ENCODE results near the gene RHEB.

DNA sequence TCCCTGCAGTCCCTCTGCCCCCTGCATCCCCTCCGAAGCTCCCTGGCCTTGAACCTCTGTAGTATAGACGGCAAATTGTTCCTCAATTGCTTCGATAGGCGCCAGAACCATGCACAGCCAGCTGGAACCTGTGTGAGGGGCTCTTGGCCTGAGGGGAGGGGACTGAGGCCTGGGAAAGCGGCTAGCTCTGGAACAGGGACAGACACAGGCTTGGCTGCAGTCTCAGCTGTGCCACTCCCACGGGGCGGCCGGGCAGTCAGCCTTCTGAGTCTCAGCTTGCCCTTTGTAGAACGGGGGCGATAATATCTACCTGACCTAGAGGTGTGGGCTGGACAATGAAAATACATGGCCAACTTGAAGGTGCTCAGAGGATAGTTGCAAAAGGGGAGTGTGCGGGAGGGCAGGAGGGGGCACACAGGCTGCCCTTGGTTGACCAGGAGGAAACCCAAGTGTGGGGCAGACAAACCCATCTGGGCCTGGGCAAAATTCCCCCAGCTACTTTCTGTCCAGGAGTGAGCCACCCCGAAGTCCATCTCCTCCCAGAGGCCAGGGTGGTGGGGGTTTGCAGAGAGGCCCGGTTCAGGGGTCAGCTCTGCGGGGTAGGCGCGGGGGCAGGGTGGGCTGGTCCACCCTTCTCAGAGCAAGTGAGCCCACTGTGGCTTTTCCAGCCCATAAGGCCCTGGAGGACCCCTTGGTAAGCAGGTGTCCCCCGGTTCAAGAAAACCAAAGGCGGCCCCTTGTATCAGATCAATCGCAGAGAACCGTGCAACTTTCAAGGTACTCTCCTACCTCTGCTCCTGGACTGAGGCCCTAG is 84.4 kb downstream of the RHEB start:
- TF ChIP-seq, protein P1, sequence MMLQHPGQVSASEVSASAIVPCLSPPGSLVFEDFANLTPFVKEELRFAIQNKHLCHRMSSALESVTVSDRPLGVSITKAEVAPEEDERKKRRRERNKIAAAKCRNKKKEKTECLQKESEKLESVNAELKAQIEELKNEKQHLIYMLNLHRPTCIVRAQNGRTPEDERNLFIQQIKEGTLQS (CRISPR knock-in tag; IDR thresholded peaks at IDR 0.05) = no peak
- no peak for TF ChIP-seq POLR2A (IDR thresholded peaks at IDR 0.05; ENCODE audit: insufficient read depth in 1 of 2, low read depth in 2 of 2, low read length in 2 of 2)
- TF ChIP-seq, protein P2, sequence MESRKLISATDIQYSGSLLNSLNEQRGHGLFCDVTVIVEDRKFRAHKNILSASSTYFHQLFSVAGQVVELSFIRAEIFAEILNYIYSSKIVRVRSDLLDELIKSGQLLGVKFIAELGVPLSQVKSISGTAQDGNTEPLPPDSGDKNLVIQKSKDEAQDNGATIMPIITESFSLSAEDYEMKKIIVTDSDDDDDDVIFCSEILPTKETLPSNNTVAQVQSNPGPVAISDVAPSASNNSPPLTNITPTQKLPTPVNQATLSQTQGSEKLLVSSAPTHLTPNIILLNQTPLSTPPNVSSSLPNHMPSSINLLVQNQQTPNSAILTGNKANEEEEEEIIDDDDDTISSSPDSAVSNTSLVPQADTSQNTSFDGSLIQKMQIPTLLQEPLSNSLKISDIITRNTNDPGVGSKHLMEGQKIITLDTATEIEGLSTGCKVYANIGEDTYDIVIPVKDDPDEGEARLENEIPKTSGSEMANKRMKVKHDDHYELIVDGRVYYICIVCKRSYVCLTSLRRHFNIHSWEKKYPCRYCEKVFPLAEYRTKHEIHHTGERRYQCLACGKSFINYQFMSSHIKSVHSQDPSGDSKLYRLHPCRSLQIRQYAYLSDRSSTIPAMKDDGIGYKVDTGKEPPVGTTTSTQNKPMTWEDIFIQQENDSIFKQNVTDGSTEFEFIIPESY (CRISPR knock-in tag; IDR thresholded peaks at IDR 0.05) = no peak
- no peak for TF ChIP-seq JUN (CRISPR knock-in tag; IDR thresholded peaks at IDR 0.05)
- TF ChIP-seq, protein P3, sequence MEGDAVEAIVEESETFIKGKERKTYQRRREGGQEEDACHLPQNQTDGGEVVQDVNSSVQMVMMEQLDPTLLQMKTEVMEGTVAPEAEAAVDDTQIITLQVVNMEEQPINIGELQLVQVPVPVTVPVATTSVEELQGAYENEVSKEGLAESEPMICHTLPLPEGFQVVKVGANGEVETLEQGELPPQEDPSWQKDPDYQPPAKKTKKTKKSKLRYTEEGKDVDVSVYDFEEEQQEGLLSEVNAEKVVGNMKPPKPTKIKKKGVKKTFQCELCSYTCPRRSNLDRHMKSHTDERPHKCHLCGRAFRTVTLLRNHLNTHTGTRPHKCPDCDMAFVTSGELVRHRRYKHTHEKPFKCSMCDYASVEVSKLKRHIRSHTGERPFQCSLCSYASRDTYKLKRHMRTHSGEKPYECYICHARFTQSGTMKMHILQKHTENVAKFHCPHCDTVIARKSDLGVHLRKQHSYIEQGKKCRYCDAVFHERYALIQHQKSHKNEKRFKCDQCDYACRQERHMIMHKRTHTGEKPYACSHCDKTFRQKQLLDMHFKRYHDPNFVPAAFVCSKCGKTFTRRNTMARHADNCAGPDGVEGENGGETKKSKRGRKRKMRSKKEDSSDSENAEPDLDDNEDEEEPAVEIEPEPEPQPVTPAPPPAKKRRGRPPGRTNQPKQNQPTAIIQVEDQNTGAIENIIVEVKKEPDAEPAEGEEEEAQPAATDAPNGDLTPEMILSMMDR (CRISPR knock-in tag; IDR thresholded peaks at IDR 0.05) = no peak
- no peak for TF ChIP-seq TAF15 (IDR thresholded peaks at IDR 0.05; ENCODE audit: low read depth, low read length, poor library complexity, severe bottlenecking)
- TF ChIP-seq, protein P4, sequence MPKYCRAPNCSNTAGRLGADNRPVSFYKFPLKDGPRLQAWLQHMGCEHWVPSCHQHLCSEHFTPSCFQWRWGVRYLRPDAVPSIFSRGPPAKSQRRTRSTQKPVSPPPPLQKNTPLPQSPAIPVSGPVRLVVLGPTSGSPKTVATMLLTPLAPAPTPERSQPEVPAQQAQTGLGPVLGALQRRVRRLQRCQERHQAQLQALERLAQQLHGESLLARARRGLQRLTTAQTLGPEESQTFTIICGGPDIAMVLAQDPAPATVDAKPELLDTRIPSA (CRISPR knock-in tag; IDR thresholded peaks at IDR 0.05; ENCODE audit: borderline replicate concordance) = no peak
- TF ChIP-seq POLR2AphosphoS5 (IDR thresholded peaks at IDR 0.05; ENCODE audit: low read depth, low read length) = no peak
- no peak for TF ChIP-seq ZNF350 (CRISPR knock-in tag; IDR thresholded peaks at IDR 0.05; ENCODE audit: borderline replicate concordance, low read depth)

Measured in HepG2 (cell line).